ENCODE data around the gene HNRNPUL2. TPM values are rescaled to one million over a fixed set of nuclear protein-coding genes. Genes with fewer than 3 reads are reported as not detected.

Gene HNRNPUL2
- 40.6 and 43.5 TPM in 2 replicates for total RNA-seq (2021)
- long read RNA-seq, partial matches to known transcripts, result 0 of 4 reads
- long read RNA-seq, other reads (novel, unspliced or antisense), result 4 of 4 reads

DNA sequence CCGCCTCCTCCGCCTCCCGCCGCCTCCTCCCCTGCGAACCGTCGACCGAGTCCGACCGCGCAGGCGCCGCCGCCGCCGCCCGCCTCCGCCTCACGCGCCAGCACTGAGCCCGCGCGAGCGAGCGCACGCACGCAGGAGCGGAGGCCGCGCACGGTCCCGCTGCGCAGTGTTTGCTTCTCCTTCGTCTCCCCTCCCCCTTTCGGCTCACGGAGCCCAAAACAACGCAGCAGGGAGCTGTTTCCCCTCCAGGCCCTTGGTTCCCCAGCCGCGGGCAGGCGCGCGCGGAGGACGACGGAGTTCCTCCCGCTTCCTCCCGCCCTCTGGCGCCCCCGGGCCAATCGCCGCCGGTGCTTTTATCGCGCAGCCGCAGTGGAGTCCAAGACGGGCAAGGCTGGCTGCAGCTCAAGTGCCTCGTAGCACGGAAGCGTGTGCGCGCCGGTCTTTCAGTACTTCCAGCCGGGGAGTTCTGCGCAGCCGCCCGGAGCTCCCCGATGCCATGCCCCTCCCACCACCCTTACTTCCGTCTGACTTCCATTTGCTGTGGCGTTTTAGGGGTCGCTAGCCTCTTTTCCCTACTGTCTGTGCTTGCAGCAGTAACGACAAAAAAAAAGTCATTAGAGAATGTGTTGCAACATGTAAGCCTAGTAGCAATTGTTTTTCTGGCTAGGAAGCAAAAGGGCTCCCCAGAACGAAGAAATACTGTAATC lies at the start of gene HNRNPUL2:
TSS of gene HNRNPUL2 (minus strand) at position 293 of the 707 bp plus-strand sequence. CDS start 301 bp downstream, outside the sequence.
- H3K36me3 Mint-ChIP-seq (ENCODE audit: insufficient read depth in 1 of 3, low read depth in 3 of 3), result peaks cover 25 to 46% (median 41%) of the 10 kb centered on the region in 3 experiments
- WGBS (ENCODE audit: extremely low coverage, insufficient read length, low lambda C conversion rate), result no CpG with 5 or more reads among the region's 72 CpGs
- Histone ChIP-seq H3K23ac (ENCODE audit: insufficient read length, low read depth, low read length) (no peak within 1 kb of the TSS), H3T11ph (ENCODE audit: low read length) (no peak within 1 kb of the TSS), H3K18ac (ENCODE audit: insufficient read length, low read depth, low read length) (peak within 1 kb of the TSS; percentile 87), H3K4ac (ENCODE audit: low read depth, low read length) (no peak within 1 kb of the TSS), H3K4me1 (ENCODE audit: insufficient read depth, low read length) (no peaks in the 10 kb centered on the region), H4K5ac (ENCODE audit: insufficient read length, low read depth, low read length) (no peak within 1 kb of the TSS), H3K79me2 (ENCODE audit: insufficient read depth, low read length) (peaks cover 30% of the 10 kb centered on the region), H4K91ac (ENCODE audit: insufficient read length, low read depth, low read length) (no peak within 1 kb of the TSS), H3K23me2 (ENCODE audit: insufficient read length, low read depth, low read length, poor library complexity, severe bottlenecking) (peaks cover 25% of the 10 kb centered on the region), H2AK5ac (ENCODE audit: insufficient read length, low read length) (no peak within 1 kb of the TSS), H2AFZ (ENCODE audit: low read length) (peak within 1 kb of the TSS; percentile 34), H3K56ac (ENCODE audit: insufficient read length, low read depth, low read length) (no peak within 1 kb of the TSS), H3K27me3 (ENCODE audit: insufficient read depth, low read length) (no peaks in the 10 kb centered on the region), H2BK15ac (ENCODE audit: low read depth, low read length) (no peak within 1 kb of the TSS), H3K14ac (ENCODE audit: insufficient read depth, low read length) (peak within 1 kb of the TSS; percentile 91), H2BK120ac (ENCODE audit: low read depth, low read length, poor library complexity, severe bottlenecking) (no peak within 1 kb of the TSS), H3K79me1 (ENCODE audit: insufficient read depth, low read depth, low read length, poor library complexity, severe bottlenecking) (peaks cover 6% of the 10 kb centered on the region), H3K9me3 (ENCODE audit: control insufficient read depth, low read depth, low read length) (no peaks in the 10 kb centered on the region), H4K8ac (replicated peaks; ENCODE audit: insufficient read length, low read depth, low read length) (no peak within 1 kb of the TSS), H2BK20ac (ENCODE audit: low read depth, low read length, poor library complexity, severe bottlenecking) (no peak within 1 kb of the TSS), H2BK12ac (ENCODE audit: insufficient read length, low read depth, low read length) (no peak within 1 kb of the TSS), H3K27ac (ENCODE audit: insufficient read length, low read depth, low read length) (peak within 1 kb of the TSS; percentile 96), H3K4me2 (ENCODE audit: insufficient read depth, insufficient read length, low read length) (peak within 1 kb of the TSS; percentile 99), H4K20me1 (ENCODE audit: control insufficient read depth, insufficient read depth, insufficient read length) (no peaks in the 10 kb centered on the region), H3K9ac (ENCODE audit: extremely low read depth, insufficient read length, low read length) (peak within 1 kb of the TSS; percentile 94), H2BK5ac (ENCODE audit: insufficient read length, low read length) (peak within 1 kb of the TSS; percentile 33)
- H3K27ac Mint-ChIP-seq, result peak within 1 kb of the TSS; percentile 99 to 100 (median 100)
- DNase-seq, result peak; percentile 98
- peaks cover 20 to 27% of the 10 kb centered on the region in 2 experiments for H3K4me1 Mint-ChIP-seq
- TF ChIP-seq, protein P1, sequence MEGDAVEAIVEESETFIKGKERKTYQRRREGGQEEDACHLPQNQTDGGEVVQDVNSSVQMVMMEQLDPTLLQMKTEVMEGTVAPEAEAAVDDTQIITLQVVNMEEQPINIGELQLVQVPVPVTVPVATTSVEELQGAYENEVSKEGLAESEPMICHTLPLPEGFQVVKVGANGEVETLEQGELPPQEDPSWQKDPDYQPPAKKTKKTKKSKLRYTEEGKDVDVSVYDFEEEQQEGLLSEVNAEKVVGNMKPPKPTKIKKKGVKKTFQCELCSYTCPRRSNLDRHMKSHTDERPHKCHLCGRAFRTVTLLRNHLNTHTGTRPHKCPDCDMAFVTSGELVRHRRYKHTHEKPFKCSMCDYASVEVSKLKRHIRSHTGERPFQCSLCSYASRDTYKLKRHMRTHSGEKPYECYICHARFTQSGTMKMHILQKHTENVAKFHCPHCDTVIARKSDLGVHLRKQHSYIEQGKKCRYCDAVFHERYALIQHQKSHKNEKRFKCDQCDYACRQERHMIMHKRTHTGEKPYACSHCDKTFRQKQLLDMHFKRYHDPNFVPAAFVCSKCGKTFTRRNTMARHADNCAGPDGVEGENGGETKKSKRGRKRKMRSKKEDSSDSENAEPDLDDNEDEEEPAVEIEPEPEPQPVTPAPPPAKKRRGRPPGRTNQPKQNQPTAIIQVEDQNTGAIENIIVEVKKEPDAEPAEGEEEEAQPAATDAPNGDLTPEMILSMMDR (conservative IDR thresholded peaks at IDR 0.05), result no peak
- no peaks in the 10 kb centered on the region for H3K9me3 Mint-ChIP-seq
- no peaks in the 10 kb centered on the region for H3K27me3 Mint-ChIP-seq (ENCODE audit: low read depth)
- H3K4me3 Mint-ChIP-seq, result peak within 1 kb of the TSS; percentile 89 to 95

Measured in H9 (cell line).